Stimulated activated effector memory CD8-positive, alpha-beta T cell treated with anti-CD3 and anti-CD28 coated beads, Interleukin-12 subunit alpha, Interleukin-12 subunit beta, amount 100 ng/mL, for 72 hours (primary cell): Measurements from ENCODE around the gene TRAIP.
"Not testable (repeated sequence)": the region's sequence is repeated elsewhere in the genome, so short reads cannot be mapped to it uniquely, and the experiment has no call there.

Experiments
- ATAC-seq: fragments of 150-1000 bp; cut with Tn5 transposase; 2 replicates; pipeline ENCODE4 v1.10.0; 2021
- DNase-seq, 2 donors: peaks; one replicate each; pipeline ENCODE4 v3.0.0; 2021 to 2022; ENCODE audit warnings: low spot score in 2 of 2
- H3K27ac Mint-ChIP-seq: one replicate; pipeline ENCODE4 v1.8.0; 2022; ENCODE audit warnings: mild to moderate bottlenecking, mixed read lengths
- H3K36me3 Mint-ChIP-seq: one replicate; pipeline ENCODE4 v1.8.0; 2022; ENCODE audit warnings: mild to moderate bottlenecking, mixed read lengths
- H3K4me1 Mint-ChIP-seq: one replicate; pipeline ENCODE4 v1.8.0; 2022; ENCODE audit warnings: mixed read lengths
- H3K4me3 Mint-ChIP-seq: one replicate; pipeline ENCODE4 v1.8.0; 2022; ENCODE audit warnings: mild to moderate bottlenecking, mixed read lengths
- H3K9me3 Mint-ChIP-seq: one replicate; pipeline ENCODE4 v1.8.0; 2022; ENCODE audit warnings: mixed read lengths

Gene TRAIP, protein sequence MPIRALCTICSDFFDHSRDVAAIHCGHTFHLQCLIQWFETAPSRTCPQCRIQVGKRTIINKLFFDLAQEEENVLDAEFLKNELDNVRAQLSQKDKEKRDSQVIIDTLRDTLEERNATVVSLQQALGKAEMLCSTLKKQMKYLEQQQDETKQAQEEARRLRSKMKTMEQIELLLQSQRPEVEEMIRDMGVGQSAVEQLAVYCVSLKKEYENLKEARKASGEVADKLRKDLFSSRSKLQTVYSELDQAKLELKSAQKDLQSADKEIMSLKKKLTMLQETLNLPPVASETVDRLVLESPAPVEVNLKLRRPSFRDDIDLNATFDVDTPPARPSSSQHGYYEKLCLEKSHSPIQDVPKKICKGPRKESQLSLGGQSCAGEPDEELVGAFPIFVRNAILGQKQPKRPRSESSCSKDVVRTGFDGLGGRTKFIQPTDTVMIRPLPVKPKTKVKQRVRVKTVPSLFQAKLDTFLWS

DNA sequence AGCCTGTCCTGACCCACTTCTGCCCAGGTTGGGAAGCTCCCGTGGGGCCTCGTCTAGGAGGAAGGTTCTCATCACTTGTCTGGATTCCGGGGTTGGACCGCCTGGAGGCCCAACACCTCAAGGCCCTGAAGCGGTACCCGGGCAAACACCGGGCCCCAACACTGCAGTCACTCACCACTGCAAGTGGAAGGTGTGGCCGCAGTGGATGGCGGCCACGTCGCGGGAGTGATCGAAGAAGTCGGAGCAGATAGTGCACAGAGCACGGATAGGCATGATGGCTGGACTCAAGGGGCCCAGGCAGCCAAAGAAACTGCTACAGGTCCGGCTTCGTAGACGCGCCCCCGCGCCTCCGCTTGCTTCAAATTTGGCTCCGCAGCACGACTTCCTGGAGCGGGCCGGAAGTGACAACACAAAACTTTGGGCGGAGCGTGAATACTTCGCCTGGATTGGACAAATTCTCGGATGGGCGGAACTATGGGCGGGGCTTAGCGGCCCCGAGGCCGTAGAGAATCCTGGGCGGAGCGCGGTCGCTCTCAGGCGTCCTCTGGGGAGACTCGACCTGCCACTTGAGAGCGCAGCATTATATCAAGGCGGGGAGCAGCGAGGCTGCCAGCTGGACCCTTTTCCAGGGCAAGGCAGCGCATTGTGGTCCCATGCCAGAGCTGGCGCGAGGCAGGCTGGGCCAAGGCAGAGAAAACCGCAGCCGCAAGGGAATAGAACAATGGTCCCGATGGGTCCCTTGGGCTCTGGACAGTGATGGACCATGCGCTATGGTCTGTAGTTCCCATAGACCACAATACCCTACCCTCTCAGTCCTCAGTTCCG lies at the start of gene TRAIP:
Gene TRAIP (minus strand): TSS at position 384 of the 825 bp plus-strand sequence. CDS start 111 bp downstream, at position 273.
- ATAC-seq (peak; percentile 97), DNase-seq (peak; percentile 92 to 97)
- Mint-ChIP-seq H3K9me3 (no peaks in the 10 kb centered on the region), H3K4me1 (peaks cover 9% of the 10 kb centered on the region), H3K27ac (peak within 1 kb of the TSS; percentile 87), H3K4me3 (peak within 1 kb of the TSS; percentile 90), H3K36me3 (peaks cover 6% of the 10 kb centered on the region)

DNA sequence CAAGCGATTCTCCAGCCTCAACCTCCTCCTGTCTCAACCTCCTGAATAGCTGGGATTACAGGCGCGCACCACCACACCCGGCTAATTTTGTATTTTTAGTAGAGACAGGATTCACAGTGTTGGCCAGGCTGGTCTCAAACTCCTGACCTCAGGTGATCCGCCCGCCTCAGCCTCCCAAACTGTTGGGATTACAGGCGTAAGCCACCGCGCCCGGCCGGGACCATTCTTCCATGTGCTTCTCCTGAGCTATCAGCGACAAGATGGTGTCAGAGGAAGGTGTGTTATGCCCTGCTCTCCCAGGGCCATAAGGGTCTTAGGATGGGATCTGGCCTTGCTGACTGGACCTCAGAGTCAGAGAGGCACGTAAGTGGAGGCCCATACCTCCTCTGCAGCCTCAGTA lies 48.1 kb upstream of the TRAIP start:
- H3K4me3 Mint-ChIP-seq, result peak overlapping the region; percentile 81
- H3K4me1 Mint-ChIP-seq, result peaks cover 19% of the 10 kb centered on the region
- H3K36me3 Mint-ChIP-seq, ATAC-seq, DNase-seq, H3K9me3 Mint-ChIP-seq: not testable (repeated sequence)
- H3K27ac Mint-ChIP-seq, result peak overlapping the region; percentile 98

DNA sequence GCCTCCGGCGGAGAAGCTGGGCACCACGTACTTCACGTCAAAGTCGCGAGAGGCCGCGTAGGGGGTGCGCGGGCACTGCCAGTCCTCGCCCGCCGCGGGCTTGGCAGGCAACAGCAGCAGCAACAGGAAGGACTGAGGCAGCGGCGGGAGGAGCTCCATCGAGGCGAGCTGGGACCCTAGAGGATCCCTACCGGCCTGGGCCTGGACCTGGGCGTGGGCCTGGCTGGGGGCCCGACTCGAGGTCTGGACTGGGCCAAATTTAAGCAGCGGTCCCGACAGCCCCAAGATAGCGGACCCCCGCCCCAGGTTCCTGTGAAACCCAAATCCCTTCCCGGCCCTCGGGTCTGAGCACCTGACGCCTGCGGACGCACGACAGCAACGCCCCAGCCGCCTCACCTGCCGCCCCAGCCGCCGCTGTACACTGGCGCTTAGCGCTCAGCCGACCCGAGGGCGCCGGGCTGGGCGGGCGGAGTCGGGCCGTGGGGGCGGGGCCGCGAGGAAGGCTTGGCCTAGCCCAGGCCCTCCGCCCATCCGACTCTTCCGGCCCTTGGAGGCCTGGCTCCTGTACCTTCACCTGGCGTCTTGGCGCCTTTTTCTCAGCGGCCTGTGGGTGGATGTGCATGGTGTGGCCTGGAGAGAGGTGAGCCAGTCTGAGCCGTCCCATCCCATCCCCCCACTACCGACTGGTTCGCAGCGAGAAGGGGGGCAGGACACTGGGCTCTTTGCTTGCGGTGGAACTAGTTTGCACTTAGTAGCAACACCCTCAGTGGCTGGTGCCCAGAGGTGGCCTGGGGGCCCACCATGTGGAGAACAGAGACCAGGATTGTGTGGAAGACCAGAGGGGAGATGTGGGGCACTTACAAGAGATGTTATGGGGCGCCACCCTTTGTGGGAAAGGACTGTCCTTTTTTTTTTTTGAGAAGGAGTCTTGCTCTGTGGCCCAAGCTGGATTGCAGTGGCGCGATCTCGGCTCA lies 47.4 kb upstream of the TRAIP start, which contains the start of gene MST1R:
Gene MST1R (minus strand): TSS at position 423 of the 974 bp plus-strand sequence. CDS start 264 bp downstream, at position 159.
- DNase-seq (peak; percentile 77 to 89), ATAC-seq (peak; percentile 97)
- peak within 1 kb of the TSS; percentile 81 for H3K4me3 Mint-ChIP-seq
- peaks cover 19% of the 10 kb centered on the region for H3K4me1 Mint-ChIP-seq
- no peaks in the 10 kb centered on the region for H3K9me3 Mint-ChIP-seq
- no peaks in the 10 kb centered on the region for H3K36me3 Mint-ChIP-seq
- peak within 1 kb of the TSS; percentile 98 for H3K27ac Mint-ChIP-seq

DNA sequence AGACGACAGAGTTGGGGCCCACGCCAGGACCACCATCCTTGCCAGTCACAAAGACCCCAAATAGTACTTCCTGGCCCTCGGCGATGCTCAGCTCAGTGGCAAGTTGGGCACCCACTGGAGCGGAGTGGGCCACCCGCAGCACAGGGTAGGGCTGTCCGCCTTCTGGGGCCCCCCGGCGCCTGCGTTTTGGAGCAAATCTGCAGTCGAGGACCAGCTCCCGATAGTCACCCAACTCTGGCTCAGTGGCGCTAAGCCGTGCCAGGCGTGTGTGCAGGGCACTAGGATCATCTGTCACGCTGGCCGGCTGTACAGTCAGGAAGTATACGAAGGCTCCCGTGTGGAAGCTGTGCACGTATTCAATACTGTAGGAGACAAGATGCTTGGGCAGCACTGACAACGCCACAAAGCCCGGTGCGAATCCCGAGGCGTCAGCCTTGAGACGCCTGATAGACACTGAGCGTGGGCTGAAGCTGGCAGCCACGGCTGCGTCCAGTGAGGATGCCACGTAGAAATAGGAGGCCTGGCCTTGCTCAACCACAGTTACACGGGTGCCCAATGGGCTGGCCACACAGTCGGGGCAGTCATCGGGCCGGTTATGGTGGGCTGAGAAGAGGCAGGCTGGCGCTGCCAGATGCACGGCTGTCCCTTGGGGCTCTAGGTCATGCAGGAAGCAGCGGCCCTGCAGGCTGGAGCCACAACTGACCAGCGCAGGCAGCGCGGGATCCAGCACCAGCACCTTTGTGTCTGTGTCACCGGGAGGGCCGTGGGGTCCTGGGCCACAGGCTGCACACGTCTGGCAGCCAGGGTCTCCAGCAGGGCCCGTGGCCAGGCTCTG lies 46.4 kb upstream of the TRAIP start:
- H3K4me1 Mint-ChIP-seq, result peaks cover 19% of the 10 kb centered on the region

DNA sequence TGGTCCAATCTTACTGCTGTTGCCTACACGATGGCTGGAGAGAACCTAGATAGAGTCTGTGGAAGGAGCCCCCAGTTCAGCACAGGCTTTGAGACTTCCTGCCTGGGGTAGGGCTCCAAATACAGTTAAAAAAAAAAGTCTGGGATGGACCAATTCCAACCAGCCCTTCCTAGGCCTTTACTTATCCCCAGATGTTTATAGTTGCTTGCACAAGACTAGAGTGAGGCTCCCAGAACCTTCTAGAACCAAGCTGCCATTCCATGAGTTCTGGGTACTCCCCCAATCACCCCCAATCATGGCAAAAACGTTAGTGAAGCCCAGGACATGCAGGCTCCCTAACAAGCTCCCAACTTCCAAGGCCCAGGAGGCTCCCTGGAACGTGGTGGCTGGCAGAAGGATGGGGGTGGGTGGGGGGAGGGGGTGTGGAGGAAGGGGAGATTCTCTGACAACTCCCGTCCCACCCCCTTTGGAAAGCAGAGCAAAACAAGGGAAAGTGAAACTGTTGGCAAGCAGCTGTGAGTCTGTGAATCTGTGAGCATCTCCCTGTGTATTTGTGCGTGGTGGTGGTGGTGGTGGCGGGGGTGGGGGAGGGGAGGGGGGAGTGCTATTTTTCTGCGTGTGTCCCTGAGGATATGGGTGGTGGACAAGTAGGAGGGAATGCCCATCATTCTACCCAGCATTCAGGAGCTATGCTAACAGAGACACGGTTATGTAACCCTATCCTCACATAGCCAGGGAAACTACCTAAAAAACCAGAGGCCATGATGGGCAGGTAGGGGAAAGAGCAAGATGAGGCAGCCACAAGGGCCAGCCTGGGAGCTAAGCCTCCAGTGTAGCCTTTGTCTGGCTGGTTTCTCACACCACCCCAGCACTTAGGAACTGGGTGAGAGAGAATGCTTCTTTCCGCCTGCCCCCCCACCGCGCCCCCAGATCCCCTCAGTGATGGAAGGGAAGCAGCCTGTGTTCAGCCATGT lies 45.3 kb upstream of the TRAIP start:
- Mint-ChIP-seq H3K4me1 (peaks cover 18% of the 10 kb centered on the region), H3K4me3 (no peak overlapping the region), H3K27ac (no peak overlapping the region), H3K9me3 (no peaks in the 10 kb centered on the region), H3K36me3 (no peaks in the 10 kb centered on the region)
- ATAC-seq, result no peak
- no peak for DNase-seq

More for the DNA sequence above, 46.4 kb upstream of the TRAIP start:
- peak overlapping the region; percentile 81 for H3K4me3 Mint-ChIP-seq
- DNase-seq (no peak), ATAC-seq (no peak)
- H3K36me3 Mint-ChIP-seq, result no peaks in the 10 kb centered on the region
- H3K9me3 Mint-ChIP-seq, result no peaks in the 10 kb centered on the region
- no peak overlapping the region for H3K27ac Mint-ChIP-seq

DNA sequence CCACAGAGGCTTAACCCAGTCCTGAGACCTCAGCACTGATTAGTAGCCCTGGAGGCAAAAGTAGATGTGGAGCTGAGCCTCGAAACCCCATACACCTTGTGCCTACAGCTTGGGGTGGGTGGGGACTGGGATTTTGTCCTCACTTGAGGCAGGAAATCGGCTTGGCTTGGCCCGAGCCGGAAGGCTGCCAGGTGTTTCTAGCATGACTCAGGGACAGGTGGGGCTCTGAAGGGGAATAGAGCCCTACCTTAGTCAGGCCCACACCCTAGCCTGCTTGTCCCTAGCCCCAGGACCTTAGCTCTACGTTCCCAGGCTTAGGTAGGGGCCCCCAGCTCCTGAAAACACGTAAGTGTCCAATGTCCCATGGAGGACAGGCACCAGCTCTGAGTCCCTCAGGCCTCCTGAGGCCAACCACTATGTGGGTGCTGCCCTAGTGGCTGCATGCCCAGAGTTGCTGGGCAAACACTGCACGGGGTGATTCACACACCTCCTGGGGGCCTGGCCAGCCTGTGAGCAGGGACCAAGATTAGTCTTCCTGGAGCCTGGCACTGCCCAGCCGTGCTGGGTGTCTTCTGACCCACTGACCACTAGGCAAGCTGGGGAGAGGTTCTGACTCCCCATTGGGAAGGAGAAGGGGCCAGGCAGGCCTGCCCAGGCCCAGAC lies 44.3 kb upstream of the TRAIP start:
- peaks cover 8% of the 10 kb centered on the region for H3K4me1 Mint-ChIP-seq
- H3K9me3 Mint-ChIP-seq, result no peaks in the 10 kb centered on the region
- H3K4me3 Mint-ChIP-seq, result no peak overlapping the region
- H3K36me3 Mint-ChIP-seq, result no peaks in the 10 kb centered on the region
- no peak for ATAC-seq
- no peak for DNase-seq
- no peak overlapping the region for H3K27ac Mint-ChIP-seq

DNA sequence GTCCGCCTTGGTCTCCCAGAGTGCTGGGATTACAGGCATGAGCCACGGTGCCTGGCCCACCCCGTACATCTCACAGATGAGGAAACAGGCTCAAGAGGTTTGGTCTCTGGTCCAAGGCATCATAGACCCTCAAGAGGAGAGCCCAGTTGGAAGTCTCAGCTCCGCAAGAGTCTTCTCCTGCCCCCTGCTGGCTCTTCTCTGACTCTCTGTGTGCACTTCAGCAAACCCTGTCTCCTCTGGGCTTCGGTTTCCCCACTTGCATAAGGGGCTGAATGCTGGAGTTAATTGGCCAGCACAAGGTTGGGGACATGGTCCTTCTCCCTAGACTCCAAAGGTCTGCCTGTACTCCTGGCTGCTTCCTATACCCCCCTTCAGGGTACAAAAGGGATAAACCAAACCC lies 43.5 kb upstream of the TRAIP start:
- no peak overlapping the region for H3K4me3 Mint-ChIP-seq
- ATAC-seq, result no peak
- no peak overlapping the region for H3K27ac Mint-ChIP-seq
- DNase-seq, result no peak
- no peaks in the 10 kb centered on the region for H3K9me3 Mint-ChIP-seq
- no peaks in the 10 kb centered on the region for H3K36me3 Mint-ChIP-seq
- H3K4me1 Mint-ChIP-seq, result peaks cover 6% of the 10 kb centered on the region

DNA sequence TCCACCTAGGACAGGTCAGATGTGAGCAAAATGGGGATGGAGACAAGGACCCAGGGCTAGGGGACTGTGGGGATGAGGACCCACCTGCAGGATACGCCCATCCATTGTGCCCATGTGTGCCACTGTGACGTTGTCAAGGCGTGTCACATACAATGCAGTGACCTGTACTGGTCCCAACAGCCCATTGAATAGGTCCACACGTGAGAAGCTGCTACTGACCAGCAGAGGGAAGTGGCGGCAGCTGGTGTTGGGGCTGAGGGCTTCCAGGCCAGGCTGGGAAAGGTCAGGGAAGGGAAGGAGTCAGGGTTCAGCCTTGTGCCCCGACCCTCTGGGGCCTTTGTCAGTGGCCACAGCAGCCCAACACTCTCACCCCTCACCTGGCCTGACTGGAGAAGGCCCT lies 42.6 kb upstream of the TRAIP start:
- no peak overlapping the region for H3K4me3 Mint-ChIP-seq
- no peaks in the 10 kb centered on the region for H3K36me3 Mint-ChIP-seq
- ATAC-seq, result no peak
- H3K9me3 Mint-ChIP-seq, result no peaks in the 10 kb centered on the region
- no peak for DNase-seq
- peaks cover 3% of the 10 kb centered on the region for H3K4me1 Mint-ChIP-seq
- no peak overlapping the region for H3K27ac Mint-ChIP-seq

DNA sequence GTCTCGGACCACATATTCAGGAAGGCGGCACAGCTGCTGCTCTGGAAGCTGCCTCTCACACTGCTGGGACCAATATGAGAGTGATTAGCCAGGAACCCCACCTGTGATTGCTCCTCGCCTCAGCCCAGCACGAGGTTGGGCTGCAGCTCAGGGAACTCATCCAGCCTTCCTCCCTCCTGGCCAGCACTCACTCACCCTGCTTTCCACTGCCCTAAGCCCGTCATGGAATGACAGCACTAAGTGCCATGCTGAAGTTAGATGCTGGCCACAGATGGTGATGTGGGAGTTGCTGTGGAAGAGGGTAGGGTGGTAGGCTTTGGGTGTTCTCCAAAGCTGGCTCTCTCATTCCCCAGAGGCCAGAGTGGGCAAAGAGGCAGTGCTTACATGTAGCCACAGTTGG lies 40.0 kb upstream of the TRAIP start:
- Mint-ChIP-seq H3K27ac (no peak overlapping the region), H3K9me3 (no peaks in the 10 kb centered on the region), H3K4me3 (no peak overlapping the region), H3K4me1 (no peaks in the 10 kb centered on the region), H3K36me3 (no peaks in the 10 kb centered on the region)
- ATAC-seq (no peak), DNase-seq (no peak)

DNA sequence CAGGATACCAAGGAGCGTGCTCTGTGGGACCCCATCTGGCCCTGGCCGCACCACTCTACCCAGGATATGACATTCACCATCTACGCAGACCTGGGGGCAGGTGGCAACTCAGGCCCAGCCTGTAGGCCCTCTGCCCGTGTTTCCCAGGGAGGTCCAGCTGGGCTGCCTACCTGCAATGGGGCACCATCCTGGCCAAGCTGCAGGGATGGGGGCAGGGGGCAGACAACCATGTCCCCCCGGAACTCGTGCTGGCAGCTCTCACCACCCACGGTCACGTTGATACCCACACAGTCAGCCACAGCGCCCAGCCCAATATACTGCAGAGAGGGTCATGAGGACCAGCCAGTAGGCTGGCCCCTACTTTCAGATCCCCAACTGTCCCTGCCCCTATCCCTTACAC lies 39.4 kb upstream of the TRAIP start:
- Mint-ChIP-seq H3K4me1 (no peaks in the 10 kb centered on the region), H3K4me3 (no peak overlapping the region), H3K9me3 (no peaks in the 10 kb centered on the region), H3K27ac (no peak overlapping the region), H3K36me3 (no peaks in the 10 kb centered on the region)
- DNase-seq, result no peak
- no peak for ATAC-seq

DNA sequence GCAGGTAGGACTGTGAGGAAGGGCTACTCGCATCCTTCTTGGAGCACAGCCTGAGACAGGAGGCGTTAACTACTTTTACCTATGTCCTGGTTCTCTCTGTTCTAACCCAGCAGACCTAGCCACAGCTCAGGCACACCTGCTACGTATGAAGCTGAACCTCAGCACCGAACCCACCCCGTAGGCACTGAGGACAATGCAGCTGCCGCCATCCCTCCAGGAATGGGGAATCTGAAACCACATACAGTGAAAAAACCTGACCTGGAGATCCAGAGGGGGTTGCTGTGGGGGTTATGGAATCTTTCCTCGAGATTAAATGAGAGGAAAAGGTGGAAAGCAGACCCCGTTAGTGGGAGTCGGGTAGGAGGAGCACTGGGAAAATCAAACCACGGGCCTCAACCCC lies 32.9 kb upstream of the TRAIP start:
- Mint-ChIP-seq H3K9me3 (no peaks in the 10 kb centered on the region), H3K27ac (peak overlapping the region; percentile 34), H3K4me3 (no peak overlapping the region), H3K4me1 (peaks cover 8% of the 10 kb centered on the region), H3K36me3 (no peaks in the 10 kb centered on the region)
- ATAC-seq, result no peak
- no peak for DNase-seq

DNA sequence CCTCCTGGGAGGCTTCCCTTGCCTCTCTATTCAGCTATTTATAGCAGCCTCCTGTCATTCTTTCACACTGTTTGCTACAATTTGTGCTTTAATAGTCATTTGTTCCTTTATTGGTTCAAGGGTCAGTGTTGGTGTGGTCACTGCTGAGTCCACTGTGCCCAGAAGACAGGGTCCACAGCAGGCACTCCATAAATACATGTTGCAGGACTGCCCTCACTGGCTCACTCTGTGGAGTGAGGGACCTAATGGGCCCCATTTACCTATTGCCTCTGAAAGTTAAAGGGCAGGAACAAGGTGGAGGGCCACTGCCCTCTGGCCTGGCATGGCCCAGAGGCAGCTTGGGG lies 30.5 kb upstream of the TRAIP start:
- DNase-seq (no peak), ATAC-seq (no peak)
- Mint-ChIP-seq H3K27ac (no peak overlapping the region), H3K4me3 (no peak overlapping the region), H3K4me1 (peaks cover 8% of the 10 kb centered on the region), H3K9me3 (no peaks in the 10 kb centered on the region), H3K36me3 (no peaks in the 10 kb centered on the region)

DNA sequence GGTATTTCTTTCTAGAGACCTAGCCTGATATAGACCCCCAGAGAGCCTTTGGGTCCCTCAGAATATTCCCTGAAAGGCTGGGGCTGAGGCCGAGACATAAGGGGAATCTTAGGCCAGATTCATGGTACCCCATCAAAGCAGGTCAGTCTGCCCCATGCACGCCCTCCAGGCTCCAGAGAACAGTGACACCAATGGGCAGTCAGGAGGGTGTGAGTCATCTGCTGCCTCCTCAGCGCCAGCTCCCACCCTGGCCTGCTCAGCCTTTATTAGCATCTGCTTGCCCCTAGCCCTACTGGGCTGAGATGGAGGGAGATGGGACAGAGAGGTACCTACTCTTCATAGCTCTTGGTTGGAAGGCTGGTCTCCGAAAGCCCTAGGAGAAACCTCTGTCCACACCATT lies 27.6 kb upstream of the TRAIP start:
- ATAC-seq (no peak), DNase-seq (no peak)
- Mint-ChIP-seq H3K36me3 (no peaks in the 10 kb centered on the region), H3K9me3 (no peaks in the 10 kb centered on the region), H3K4me3 (no peak overlapping the region), H3K27ac (no peak overlapping the region), H3K4me1 (no peaks in the 10 kb centered on the region)
